HG03060 (cell line): ENCODE data around the gene LANCL2.
A peak's percentile ranks its signal among the peaks of the same experiment; 100 is the strongest.

Experiments
- ATAC-seq: cut with Tn5 transposase; IDR thresholded peaks from one replicate; pipeline ENCODE4 v1.9.1; 2021; ENCODE audit warnings: low read depth, moderate number of reproducible peaks; ENCODE audit not compliant: unreplicated experiment

The LANCL2 gene

DNA sequence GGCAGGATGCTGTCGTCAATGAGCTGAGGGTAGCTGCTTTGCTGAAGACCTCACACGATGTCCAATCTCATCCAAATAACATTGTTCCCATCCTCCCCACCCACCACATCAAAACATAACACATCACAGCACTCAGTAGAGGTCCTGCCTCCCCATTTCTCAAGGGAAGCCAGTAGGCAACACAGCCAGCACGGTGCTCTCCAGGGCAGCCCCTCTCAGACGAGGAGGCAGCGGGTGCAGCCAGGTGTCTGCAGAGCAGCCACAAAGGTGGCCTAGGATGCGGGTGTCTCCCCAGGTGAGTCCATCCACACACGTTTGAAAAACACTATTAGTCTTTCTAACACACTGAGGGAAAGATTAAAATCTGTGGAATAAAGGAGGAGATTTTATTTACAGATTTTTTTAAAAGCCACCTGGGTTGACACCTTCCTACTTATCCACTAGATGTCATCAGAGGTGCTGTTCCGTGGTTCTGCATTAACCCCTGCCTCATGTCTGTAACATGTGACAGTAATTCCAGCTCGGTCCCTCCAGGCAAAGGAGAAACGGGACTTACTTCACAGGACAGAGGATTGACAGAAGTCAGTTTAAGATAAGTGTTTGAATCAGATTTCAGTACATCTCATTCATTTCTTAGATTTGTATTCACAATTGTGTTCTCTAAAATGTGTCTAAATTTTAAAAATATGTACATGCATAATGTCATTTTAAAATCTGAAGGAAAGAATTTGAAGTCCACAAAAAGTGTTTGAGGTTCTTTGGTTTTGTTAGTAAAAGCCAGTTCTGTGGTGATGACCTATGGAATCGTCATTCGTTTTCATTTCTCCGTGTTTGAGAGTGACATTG lies 68.0 kb downstream of the LANCL2 start:
- ATAC-seq = peak; percentile 72

DNA sequence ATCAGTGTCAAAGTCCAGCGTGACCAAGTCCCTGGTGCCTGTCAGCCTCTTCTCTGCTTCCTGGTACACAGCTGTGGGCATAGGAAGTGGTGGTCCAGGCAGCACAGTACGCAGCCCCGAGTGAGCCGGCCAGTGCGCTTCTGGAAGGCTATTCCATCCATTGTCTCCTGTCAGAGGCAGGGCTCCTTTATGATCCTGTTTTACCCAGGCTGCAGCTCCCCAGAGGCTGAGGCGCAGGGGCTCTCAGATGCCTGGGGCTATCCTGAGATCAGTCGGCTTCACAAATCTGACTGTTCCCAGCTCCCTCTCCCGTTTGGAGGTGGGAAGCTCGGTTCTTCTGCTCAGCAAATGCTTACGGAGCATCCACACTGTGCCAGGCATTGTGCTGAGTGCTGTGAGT lies 70.3 kb downstream of the LANCL2 start:
- no peak for ATAC-seq

DNA sequence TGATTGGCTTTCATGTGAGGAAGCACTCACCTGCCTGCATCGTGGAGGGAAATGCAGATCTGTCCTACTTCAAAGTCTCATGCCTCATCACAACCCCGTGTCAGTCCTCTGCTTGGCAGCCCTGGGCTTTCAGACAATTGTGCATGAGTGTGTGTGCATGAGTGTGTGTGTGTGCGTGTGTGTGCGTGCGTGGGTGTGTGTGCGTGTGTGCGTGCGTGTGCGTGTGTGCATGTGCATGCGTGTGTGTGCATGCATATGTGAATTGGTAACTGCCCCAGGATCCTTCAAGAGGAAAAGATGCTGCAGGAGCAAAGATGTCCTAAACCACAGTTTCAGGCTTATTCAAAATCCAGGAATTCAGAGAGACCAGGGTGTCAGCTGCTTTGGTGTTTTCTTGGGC lies 71.3 kb downstream of the LANCL2 start:
- no peak for ATAC-seq

GRCh38 chr7:55437375-55437774 lies 72.2 kb downstream of the LANCL2 start:
- ATAC-seq = no peak

DNA sequence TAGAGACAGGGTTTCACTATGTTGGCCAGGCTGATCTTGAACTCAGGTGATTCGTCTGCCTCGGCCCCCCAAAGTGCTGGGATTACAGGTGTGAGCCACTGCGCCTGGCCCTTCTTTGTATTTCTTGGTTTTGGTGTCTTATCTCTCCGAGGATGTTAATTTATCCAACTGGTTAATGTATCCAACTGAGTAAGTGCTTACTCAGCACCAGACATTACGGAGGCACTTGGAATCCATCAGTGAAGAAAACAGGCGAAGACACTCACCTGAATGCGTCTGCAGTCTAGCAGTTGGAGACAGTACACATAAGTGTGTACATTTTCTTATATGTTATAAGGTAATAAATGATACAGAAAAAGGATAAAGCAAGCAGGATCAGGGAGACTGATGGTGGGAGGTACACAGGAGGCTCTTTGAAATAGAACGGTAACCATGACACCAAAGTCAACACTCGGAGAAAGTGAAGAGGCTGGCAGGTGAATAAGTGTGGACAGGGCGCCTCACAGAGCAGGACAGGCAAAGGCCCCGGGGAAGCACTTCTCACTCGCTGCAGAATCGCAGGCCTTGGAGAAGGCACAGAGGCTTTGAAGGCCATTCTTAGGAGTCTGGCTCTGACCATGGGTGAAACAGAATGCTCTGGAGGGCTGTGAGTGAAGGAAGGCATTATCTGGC lies 73.1 kb downstream of the LANCL2 start:
- ATAC-seq = no peak

DNA sequence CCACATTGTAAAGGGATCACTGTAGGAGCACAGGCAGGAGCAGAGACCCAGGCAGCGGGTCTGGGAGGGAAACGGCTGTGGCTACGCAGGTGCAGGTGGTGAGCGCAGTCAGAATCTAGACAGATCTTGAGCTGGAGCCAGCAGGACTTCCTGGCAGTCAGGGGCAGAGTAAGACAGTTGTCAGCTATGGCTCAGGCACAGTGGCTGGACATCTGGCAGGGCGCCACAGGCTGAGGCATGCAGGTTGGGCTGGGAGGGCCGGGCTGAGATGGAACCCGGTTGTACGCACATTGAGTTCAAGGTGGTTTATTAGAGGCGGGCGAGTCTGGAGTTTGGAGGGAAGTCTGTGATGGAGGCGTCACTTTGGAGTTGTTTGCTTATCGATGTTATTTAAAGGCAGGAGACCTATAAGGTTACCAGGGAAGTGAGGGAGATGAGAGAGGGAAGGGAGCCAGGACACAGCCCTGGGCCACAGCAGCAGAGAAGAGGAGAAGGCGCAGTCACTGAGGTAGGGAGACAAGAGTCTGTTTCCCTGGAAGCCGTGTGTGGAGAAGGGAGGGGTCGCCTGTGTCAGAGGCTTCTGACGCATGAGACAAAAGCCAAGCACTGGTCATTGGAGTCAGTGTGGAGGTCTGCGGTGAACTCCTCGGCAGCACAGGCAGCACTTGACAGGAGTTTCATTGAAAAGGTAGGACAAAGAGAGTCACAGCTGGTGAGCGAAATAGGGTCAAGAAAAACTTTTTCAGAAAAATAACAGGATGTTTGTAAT lies 73.8 kb downstream of the LANCL2 start:
- ATAC-seq = no peak

DNA sequence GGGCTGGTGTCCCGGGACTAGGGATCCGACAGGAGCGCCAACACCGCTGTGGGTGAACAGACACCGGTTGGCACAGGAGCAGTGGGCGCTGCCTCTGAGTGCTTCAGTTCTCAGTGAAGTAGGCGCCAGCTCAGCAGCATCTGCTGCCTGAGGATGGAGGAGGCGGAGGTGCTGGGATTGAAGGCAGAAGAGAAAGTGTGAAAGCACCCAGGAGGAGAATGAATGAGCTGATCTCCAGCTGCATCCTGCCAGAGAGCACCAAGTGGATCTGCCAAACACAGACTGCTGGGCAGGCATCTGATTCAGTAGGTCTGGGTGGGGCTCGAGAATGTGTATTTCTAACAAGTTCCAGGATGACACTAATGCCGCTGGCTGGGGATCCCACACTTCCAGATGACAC lies 74.5 kb downstream of the LANCL2 start:
- no peak for ATAC-seq

DNA sequence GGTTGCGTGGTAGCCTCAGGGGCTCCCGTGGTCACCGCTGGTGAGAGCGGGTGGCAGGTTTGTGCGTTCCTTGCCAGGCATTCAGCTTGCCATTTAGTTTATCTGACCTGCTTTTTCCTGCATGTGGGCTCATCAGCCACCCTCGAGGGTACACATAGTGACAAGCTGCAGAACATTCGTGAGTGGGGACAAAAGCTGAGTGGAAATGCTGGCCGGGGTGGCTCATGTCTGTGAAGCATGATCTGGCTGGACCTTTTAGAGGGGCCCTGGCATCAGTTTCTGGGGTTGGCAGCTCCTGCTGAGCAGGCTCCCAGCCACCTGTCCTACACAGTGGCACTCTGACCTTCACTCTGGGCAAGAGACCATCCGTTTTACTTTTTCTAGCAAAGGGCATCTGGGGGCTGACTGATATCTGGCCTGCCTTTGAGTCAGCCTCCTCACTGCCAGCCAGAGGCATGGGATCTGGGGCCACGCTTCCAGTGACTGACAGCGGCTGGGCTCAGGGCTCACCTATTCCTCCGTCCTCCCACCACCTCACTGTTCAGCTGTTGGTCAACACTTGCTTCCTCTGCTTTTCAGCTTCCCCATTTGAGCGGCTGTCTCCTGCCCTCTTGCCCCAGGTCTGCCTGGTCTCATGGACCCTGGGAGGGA lies 75.0 kb downstream of the LANCL2 start:
- ATAC-seq = no peak

GRCh38 chr7:55441002-55441401 lies 75.9 kb downstream of the LANCL2 start:
- ATAC-seq = no peak

- ATAC-seq = no peak
These were observed 76.8 kb downstream of the LANCL2 start for GRCh38 chr7:55441774-55442522.

GRCh38 chr7:55444786-55445185 lies 79.6 kb downstream of the LANCL2 start:
- no peak for ATAC-seq

GRCh38 chr7:55448526-55448925 lies 83.4 kb downstream of the LANCL2 start:
- no peak for ATAC-seq

GRCh38 chr7:55449205-55449991 lies 84.3 kb downstream of the LANCL2 start:
- ATAC-seq = no peak

DNA sequence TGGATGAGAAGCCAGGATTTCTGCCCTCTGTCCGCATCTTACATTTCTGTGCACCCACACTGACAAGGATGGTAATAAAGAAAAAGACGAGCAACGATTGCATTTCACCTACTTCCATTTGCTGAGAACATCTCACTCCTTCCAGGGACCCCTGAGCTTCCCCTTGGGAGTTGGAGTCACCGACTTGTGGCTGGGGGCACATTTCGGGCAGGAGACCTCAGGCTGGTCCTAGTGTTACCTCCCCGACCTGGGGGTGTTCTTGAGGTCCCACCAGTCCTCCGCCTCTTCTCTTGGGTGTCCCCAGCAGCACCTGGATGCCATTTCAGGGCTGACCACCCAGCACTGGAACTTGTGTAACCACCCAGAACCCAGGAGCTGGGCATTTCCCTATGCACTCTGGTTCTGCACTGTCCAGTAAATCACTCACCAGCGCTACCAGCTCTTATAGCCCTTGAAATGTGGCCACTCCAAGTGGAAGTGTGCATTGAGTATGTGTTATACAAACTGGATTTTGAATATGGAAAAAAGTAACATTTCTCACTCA lies 84.9 kb downstream of the LANCL2 start:
- no peak for ATAC-seq

DNA sequence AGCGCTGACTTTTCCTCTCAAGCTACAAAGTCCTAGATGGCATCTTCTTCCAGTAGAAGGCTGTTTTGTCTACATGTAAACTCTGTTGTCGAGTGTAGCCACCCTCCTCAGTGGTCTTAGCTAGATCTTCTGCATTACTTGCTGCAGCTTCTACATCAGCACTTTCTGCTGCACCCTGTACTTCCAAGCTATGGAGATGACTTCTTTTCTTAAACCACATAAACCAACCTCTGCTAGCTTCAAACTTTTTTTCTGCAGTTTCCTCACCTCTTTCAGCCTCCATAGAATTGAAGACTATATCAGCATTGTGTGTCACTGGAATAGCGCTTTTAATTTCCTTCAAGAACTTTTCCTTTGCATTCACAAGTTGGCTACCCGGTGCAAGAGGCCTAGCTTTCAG lies 87.8 kb downstream of the LANCL2 start:
- no peak for ATAC-seq

- ATAC-seq = no peak
These were observed 92.7 kb downstream of the LANCL2 start for GRCh38 chr7:55457801-55458200.

GRCh38 chr7:55458351-55458750 lies 93.2 kb downstream of the LANCL2 start:
- ATAC-seq = no peak

DNA sequence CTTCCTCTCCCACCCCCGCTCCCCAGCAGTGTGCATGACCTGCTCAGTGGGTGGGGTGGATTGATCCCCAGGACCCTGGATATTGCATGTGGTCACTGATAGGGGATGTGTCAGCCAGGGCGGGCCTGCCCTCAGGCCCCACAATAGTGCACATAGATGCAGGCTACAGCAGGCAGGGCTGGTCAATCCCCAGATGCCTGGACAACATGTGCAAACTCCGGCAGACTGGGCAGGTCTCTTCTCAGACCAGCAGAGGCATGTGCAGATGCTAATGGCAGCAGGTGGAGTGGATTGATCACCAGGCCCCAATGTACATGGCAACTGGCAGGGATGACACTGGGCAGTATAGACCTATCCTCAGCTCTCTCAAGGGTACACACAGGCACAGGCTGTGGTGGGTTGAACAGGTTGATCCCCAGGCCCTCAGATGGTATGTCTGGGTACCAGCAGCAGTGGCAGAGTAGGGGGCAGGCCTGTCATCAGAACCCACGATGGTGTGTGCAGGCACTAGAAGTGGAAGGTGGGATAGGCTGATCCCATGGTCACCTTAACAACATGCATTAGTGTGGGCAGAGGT lies 98.6 kb downstream of the LANCL2 start:
- ATAC-seq = no peak

DNA sequence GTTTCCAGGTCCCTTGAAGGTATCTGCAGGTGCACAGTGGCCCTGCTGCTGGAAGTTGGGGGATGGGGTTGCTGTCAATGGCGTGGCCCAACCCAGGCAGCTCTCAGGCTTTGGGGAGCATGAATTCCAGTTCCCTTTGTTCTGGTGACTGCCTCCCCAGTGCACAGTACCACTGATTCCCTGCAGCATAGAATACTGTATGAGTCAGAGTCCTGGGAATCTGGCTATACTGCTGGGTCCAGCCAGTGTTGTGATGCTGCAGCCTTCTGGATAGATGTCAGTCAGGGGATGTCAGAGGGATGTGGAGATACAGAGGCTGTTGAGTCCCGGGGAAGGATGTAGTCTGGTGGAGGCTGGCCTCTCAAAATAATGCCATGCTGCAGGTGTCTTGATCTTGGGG lies 99.3 kb downstream of the LANCL2 start:
- ATAC-seq = no peak
